AG10803 (cell line): ENCODE data around the gene SHMT2.

Experiments
- DNase-seq: peaks from one replicate; pipeline ENCODE4 v3.0.0; 2010; ENCODE audit warnings: low read depth
- H3K4me3 ChIP-seq: 2 replicates; pipeline ENCODE4 v1.5.1; 2011; ENCODE audit warnings: mild to moderate bottlenecking, low read length, control low read depth
- TF ChIP-seq, protein P1 (sequence below): conservative IDR thresholded peaks from 2 replicates; pipeline ENCODE4 v1.5.1; 2011; ENCODE audit warnings: mild to moderate bottlenecking, low read length, control low read depth, inconsistent platforms

Gene SHMT2

DNA sequence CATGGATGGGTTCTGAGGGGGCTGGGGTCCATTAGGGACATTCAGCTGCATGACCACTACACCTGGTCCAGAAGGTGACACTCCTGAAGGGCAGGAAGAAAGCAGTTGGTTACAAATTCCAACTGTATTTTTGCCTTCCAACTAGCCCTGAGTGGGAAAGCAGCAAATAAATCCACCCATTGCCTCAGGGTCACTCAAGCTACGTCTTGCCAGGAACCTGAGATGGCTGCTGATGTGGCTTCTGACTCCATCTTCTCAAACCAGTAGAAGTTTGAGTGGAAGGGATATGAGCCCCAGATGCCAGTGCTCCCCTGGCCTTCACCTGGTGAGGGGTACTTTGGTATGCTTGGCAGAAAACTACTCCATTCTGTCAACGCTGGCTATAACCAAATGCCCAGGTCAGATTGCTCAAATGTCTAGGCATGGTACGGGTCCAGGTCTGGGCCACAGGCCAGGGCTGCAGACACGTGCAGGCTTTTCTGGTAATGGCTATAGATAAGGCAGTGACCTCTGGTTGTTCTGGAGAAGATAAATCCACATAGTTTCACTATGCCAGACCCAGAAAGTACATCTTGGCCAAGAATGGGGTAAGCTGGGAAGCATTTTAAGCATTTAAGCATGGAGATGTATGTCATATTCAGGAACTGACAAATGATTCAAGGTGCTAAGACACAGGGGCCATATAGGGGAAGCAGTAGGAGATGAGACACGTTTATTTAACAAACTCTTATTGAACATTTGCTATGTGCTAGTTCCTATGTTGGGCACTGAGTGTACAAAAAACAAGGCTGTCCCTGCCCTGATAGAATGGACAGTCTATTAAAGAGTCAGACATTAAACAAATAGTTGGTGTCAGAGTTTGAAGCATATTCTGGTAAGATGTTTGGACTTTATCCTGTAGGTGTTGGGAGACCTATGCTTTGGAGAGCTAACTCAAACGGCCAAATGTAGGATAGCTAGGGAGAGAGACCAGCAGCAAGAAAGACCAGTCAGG, 29.8 kb downstream of the SHMT2 start:
- DNase-seq, result no peak
- TF ChIP-seq, protein P1, sequence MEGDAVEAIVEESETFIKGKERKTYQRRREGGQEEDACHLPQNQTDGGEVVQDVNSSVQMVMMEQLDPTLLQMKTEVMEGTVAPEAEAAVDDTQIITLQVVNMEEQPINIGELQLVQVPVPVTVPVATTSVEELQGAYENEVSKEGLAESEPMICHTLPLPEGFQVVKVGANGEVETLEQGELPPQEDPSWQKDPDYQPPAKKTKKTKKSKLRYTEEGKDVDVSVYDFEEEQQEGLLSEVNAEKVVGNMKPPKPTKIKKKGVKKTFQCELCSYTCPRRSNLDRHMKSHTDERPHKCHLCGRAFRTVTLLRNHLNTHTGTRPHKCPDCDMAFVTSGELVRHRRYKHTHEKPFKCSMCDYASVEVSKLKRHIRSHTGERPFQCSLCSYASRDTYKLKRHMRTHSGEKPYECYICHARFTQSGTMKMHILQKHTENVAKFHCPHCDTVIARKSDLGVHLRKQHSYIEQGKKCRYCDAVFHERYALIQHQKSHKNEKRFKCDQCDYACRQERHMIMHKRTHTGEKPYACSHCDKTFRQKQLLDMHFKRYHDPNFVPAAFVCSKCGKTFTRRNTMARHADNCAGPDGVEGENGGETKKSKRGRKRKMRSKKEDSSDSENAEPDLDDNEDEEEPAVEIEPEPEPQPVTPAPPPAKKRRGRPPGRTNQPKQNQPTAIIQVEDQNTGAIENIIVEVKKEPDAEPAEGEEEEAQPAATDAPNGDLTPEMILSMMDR, result no peak
- H3K4me3 ChIP-seq, result no peak overlapping the region

DNA sequence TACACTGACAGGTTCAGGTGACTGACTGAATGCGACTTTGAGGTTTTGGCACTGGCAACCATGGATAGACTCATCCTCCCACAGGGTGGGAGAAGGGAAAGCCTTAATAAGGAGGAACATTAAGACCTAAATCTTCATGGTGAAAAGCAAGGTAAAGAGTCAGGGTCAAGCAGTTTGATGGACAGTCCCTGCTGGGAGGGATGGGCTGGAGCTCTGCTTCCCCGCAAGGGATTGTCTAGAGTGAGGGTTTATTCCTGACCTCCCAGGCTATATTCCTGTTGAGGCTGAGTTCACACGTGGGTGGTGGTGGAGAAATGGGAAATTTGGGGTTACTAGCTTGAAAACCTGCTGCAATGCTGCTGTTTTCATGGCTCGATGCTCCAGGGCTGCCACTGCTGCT, 30.9 kb downstream of the SHMT2 start:
- H3K4me3 ChIP-seq, result no peak overlapping the region
- DNase-seq, result no peak
- TF ChIP-seq, protein P1, result no peak

DNA sequence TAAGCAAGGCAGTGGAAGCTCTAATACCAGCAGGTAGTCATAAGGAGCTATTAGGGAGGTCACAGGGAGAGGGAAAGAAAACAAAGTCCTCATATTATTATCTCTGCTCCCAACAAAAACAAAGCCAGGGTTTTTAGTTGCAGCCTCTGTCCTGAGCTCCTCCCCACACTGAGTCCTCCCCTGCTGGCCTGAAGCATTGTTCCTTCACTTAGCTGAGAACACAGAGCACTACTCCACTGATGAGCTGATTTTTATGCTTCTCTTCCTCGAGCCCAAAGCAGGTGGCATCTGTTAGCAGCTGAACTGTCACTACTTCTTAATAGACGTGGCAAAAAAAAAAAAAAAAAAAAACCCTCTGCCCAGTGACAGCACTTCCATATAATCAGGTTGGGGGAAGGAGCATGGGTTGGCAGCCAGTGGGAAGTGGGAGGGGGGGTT, 31.9 kb downstream of the SHMT2 start:
- no peak for DNase-seq
- no peak overlapping the region for H3K4me3 ChIP-seq
- TF ChIP-seq, protein P1, result no peak

DNA sequence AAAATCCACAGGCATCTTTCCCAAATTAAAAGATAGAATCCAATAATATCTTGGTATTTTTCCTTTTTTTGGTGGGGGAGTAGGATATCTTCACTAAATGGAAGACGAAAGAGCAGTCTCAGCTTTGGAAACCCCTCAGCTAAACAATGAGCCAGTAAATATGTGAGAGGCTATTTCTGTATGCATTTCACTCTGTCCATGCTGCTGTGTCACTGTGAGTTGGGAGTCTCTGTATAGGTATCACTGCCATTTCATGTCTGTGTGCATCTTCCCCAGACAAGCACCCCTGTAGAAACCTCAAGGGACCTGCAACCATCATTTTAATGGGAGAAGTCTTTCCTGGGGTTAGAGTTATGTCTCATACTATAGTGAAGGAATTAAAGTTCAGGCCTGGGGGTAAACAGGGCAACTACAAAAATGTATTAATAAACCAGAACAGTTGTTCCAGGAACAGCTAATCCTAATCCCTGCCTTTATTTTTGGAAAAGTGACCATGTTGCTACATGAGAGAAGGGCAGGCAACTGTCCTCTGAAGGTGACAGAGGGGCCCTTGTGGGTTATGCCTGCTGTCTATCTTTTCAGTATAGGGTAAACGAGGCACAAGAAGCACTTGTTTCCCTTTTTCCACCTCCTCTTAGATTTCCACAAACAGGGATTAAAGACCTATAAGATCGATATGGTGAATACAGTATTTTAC, 32.8 kb downstream of the SHMT2 start:
- no peak for DNase-seq
- H3K4me3 ChIP-seq, result no peak overlapping the region
- TF ChIP-seq, protein P1, result no peak

DNA sequence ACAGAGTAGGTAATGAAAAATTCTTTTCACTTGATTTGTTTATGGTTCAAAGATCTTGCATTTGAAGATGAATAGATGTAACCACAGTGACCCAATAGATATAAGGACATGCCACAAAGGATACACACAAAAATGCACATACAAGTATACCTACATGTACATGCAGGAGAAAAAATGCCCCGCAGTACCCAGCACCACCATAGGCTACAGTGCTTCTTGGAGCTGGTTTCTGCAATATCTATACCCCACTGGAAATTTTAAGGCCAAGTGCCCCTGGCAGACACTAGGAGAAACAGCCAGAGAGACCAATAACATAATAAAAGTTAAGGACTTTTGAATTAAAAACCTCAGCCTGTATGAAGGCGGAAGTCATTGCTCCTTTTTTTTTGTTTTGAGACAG, 33.6 kb downstream of the SHMT2 start:
- TF ChIP-seq, protein P1, result no peak
- H3K4me3 ChIP-seq, result no peak overlapping the region
- no peak for DNase-seq

DNA sequence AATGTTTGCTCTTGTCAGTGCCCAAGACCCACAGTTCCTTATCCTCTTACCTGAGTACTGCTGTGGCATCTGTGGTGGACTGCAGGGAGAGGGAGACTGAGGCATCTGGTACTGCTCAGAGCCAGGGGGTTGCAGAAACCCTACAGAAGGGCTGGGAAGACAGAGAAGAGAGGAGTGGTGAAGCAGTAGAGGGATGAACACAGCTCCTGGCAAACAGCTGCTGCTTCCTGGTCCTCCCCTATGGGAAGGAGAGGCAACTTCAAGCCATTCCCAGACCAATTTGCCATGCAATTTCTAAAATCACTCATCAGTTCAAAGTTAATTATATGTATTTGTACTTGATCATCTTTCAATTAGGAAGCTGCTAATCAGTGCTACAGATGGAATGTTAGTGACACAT, 37.2 kb downstream of the SHMT2 start:
- TF ChIP-seq, protein P1, result no peak

More for the DNA sequence above, 37.2 kb downstream of the SHMT2 start:
- DNase-seq, result no peak
- H3K4me3 ChIP-seq, result no peak overlapping the region
